ENCODE results near the gene CCDC150. TPM values are rescaled to one million over a fixed set of nuclear protein-coding genes. Genes with fewer than 3 reads are reported as not detected.

The CCDC150 gene
- total RNA-seq, 4 donors from 2014 or later, result 2.4 to 10.1 (median 4.9) TPM

- no peaks in the 10 kb centered on the region for H3K36me3 ChIP-seq
- no peak overlapping the region for H3K4me3 ChIP-seq
- no peak overlapping the region for H3K27ac ChIP-seq
- H3K4me1 ChIP-seq, result peaks cover 0 to 10% (median 2%) of the 10 kb centered on the region in 3 donors
- 84 to 95% methylated on average over 2 of the region's 2 CpGs for WGBS, 2 donors
- H3K27me3 ChIP-seq, result no peaks in the 10 kb centered on the region
- DNase-seq, result no peak
- intact Hi-C loops (cut with DNase I), result no loop called here
- no peaks in the 10 kb centered on the region for H3K9me3 ChIP-seq
- TF ChIP-seq POLR2A (IDR thresholded peaks at IDR 0.05) (no peak), CTCF (IDR thresholded peaks at IDR 0.05) (no peak)
Observed at GRCh38 chr2:196748123-196748522, 108.6 kb downstream of the CCDC150 start.

- no peaks in the 10 kb centered on the region for H3K36me3 ChIP-seq
- H3K27ac ChIP-seq, result no peak overlapping the region
- TF ChIP-seq POLR2A (IDR thresholded peaks at IDR 0.05), result no peak
- TF ChIP-seq CTCF (IDR thresholded peaks at IDR 0.05), result no peak
- peaks cover 0 to 4% (median 0%) of the 10 kb centered on the region in 3 donors for H3K9me3 ChIP-seq
- peaks cover 0 to 10% (median 2%) of the 10 kb centered on the region in 3 donors for H3K4me1 ChIP-seq
- 49 to 65% methylated on average over 4 of the region's 4 CpGs for WGBS, 2 donors
- H3K27me3 ChIP-seq, result no peaks in the 10 kb centered on the region
- intact Hi-C loops (cut with DNase I), result no loop called here
- H3K4me3 ChIP-seq, result no peak overlapping the region
- no peak for DNase-seq
Observed at GRCh38 chr2:196750291-196750923, 110.9 kb downstream of the CCDC150 start.

- WGBS, 2 donors, result 16 to 26% methylated on average over 7 to 8 of the region's 8 CpGs
Observed at GRCh38 chr2:196750977-196751631, 111.6 kb downstream of the CCDC150 start.

GRCh38 chr2:196758474-196759377 lies 119.2 kb downstream of the CCDC150 start:
- no peak for DNase-seq

More at GRCh38 chr2:196750977-196751631, 111.6 kb downstream of the CCDC150 start:
- Histone ChIP-seq H3K9me3 (peaks cover 0 to 8% (median 0%) of the 10 kb centered on the region in 3 donors), H3K27me3 (no peaks in the 10 kb centered on the region), H3K4me1 (peaks cover 0 to 10% (median 2%) of the 10 kb centered on the region in 3 donors), H3K27ac (no peak overlapping the region), H3K4me3 (no peak overlapping the region), H3K36me3 (no peaks in the 10 kb centered on the region)
- DNase-seq, result no peak
- intact Hi-C loops (cut with DNase I), result no loop called here
- TF ChIP-seq POLR2A (IDR thresholded peaks at IDR 0.05), result no peak
- TF ChIP-seq CTCF (IDR thresholded peaks at IDR 0.05), result peak; percentile 42 to 77 (median 64)

More at GRCh38 chr2:196758474-196759377, 119.2 kb downstream of the CCDC150 start:
- Histone ChIP-seq H3K27ac (no peak overlapping the region), H3K4me1 (no peaks in the 10 kb centered on the region), H3K27me3 (no peaks in the 10 kb centered on the region), H3K9me3 (peaks cover 0 to 8% (median 0%) of the 10 kb centered on the region in 3 donors), H3K36me3 (peaks cover 0 to 18% (median 4%) of the 10 kb centered on the region in 3 donors), H3K4me3 (no peak overlapping the region)
- intact Hi-C loops (cut with DNase I), result no loop called here
- 62 to 74% methylated on average over 2 to 3 of the region's 3 CpGs for WGBS, 2 donors
- TF ChIP-seq POLR2A (IDR thresholded peaks at IDR 0.05), result no peak
- peak in 4 of 6 experiments; percentile 8 to 42 (median 22) for TF ChIP-seq CTCF (IDR thresholded peaks at IDR 0.05)
